GM12892 (cell line): ENCODE data around the gene TFPI2.

ENCODE experiments used
- POLR2A ChIP-seq: IDR thresholded peaks from 2 replicates; pipeline ENCODE4 v1.6.1; 2011; ENCODE audit warnings: low read depth, low read length, control low read depth
- POLR2AphosphoS5 ChIP-seq: IDR thresholded peaks from 2 replicates; pipeline ENCODE4 v1.6.1; 2011; ENCODE audit warnings: low read depth, low read length, control low read depth
- TAF1 ChIP-seq: IDR thresholded peaks from 2 replicates; pipeline ENCODE4 v1.6.1; 2011; ENCODE audit warnings: low read depth, mild to moderate bottlenecking, control low read depth, low read length, borderline replicate concordance

GRCh38 chr7:93836116-93836515 is 54.4 kb downstream of the TFPI2 start:
- TF ChIP-seq POLR2A = no peak
- no peak for TF ChIP-seq POLR2AphosphoS5
- no peak for TF ChIP-seq TAF1
